Umbilical cord (tissue), 2 donors: ENCODE measurements around the gene CASP10. TPM values are rescaled to one million over a fixed set of nuclear protein-coding genes. Genes with fewer than 3 reads are reported as not detected.
"Not testable (repeated sequence)": the region's sequence is repeated elsewhere in the genome, so short reads cannot be mapped to it uniquely, and the experiment has no call there.

Source experiments
- DNase-seq: peaks from one replicate; pipeline ENCODE4 v3.0.0-alpha.2; 2015; ENCODE audit warnings: low spot score
- total RNA-seq: library from RNA; depleted of rRNA; stranded (reverse); fragments of >200 nt; gene quantifications from one replicate; pipeline ENCODE4 v1.2.3, GENCODE V29; 2014; ENCODE audit warnings: low replicate concordance; ENCODE audit not compliant: insufficient read depth

The CASP10 gene, protein sequence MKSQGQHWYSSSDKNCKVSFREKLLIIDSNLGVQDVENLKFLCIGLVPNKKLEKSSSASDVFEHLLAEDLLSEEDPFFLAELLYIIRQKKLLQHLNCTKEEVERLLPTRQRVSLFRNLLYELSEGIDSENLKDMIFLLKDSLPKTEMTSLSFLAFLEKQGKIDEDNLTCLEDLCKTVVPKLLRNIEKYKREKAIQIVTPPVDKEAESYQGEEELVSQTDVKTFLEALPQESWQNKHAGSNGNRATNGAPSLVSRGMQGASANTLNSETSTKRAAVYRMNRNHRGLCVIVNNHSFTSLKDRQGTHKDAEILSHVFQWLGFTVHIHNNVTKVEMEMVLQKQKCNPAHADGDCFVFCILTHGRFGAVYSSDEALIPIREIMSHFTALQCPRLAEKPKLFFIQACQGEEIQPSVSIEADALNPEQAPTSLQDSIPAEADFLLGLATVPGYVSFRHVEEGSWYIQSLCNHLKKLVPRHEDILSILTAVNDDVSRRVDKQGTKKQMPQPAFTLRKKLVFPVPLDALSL
- 3.4 TPM for total RNA-seq

DNA sequence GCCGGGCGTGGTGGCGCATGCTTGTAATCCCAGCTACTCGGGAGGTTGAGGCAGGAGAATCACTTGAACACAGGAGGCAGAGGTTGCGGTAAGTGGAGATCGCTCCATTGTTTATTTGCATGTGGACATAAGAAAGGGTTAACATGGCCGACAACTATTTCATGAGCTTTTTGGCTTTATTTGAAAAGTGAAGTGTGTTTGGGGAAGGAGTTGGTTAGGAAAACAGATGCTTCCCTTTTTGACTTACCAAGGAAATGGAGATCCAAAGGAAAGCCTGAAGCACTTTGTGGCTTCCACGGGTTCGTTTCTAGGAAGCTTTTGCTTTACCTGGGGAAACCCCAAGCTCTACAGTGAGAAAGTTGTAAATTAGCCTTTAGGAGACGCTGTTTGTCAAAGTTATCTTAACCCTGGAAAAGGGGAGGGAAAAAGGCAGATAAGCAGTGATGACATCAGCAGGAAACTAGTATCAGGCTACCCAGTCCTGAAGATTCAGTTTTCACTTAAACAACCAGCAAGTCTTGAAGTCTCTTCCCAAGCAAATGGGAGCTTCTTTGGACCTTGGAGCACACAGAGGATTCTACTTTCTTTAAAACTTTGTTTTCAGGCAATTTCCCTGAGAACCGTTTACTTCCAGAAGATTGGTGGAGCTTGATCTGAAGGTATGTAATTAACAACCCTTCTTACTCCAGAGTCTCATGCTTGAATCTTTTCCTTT lies at the start of gene CASP10:
TSS of gene CASP10 (plus strand) at position 492 of the 715 bp plus-strand sequence. CDS start 2,637 bp downstream, outside the sequence.
- DNase-seq, result peak; percentile 59

DNA sequence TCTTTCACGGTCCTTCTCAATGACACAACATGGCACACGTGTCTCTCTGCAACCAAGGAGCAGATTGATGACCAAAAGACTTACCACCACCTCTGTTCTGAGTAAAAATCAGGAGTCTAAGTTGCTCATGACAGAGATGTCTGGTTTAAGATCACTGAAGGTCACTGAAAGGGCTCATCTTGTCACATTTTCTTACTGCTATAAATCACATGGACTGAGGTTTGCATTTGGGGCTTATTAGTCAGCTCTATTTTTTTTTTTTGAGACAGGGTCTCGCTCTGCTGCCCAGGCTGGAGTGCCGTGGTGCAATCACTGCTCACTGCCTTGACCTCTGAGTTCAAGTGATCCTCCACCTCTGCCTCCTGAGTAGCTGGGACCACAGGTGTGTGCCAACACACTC lies 47.6 kb upstream of the CASP10 start:
- no peak for DNase-seq

DNA sequence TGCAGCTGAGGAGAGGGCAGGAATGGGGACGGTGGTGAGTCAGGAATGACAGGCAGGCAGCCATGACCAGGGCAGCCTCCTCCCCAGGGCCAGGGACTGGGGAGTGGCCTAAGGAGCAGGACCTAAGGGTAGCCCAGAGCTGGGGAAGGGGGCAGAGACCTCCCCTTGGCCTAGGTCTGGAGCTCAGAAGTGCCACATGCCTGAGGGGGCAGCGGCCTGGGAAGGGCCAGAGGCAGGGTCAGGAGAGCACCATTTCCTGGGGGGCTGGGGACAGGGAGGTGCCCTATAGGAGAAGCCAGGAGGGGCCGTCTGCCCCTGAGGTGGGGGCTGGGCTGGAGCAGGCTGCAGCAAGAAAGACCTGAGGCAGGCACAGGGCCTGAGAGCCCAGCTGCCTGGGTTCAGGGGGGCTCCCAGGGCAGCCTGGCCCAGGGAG lies 46.0 kb upstream of the CASP10 start:
- no peak for DNase-seq

DNA sequence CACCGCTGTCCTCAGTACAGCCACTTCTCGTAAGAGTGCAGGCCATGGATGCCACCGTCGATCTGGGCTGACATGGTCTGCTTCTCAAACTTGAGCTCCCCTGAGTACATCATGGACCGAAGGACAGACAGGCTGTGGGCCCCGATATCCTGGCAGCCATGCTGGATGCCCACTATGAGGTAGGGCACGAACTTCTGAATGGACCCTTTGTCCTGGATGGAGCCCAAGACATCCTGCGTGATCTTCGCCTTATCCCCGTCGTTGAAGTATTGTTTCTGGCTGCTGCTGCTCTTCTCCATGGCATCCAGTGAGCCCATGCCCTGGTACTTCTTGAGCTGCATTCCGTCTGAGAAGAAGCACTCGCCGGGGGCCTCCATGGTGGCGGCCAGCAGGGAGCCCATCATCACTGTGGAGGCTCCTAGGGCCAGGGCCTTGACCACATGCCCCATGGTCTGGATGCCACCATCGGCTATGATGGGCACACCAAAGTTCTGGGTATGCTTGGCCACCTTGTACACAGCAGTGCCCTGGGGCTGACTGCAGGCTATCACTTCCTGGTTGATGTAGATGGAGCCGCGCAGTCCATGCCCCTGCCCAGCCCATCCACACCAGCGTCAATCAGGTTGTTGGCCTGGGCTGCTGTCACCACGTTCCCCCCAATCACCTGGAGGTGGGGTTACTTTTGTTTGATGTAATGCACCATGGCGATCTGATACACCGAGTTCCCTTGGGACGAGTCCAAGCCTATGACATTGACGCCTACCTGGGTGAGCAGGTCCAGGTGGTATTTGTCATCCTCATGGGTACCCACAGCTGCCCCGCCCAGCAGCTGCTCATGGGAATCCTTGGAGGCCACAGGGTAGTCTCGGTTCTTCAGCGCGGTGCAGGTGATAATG lies 45.2 kb upstream of the CASP10 start:
- DNase-seq, result no peak

DNA sequence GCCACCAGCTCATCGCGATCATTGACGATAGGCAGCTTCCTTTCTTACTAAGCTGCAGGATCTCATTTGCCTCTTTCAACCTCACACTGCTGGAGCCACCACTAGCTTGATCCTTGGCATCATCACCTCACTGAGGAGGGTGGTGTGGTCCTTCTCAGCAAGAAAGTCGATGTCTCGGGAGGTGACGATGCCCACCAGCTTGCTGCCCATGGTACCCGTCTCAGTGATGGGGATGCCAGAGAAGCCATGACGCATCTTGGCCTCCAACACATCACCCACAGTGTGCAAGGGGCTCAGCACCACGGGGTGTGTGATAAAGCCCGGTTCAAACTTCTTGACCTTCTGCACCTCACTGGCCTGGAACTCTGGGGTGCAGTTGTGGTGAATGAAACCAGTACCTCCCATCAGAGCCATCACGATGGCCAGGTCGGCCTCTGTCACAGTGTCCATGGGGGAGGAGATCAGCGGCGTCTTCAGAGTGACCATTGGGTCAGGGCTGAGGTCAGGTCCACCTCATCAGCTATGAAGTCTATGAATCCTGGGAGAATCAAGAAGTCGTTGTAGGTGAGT lies 44.5 kb upstream of the CASP10 start:
- no peak for DNase-seq

DNA sequence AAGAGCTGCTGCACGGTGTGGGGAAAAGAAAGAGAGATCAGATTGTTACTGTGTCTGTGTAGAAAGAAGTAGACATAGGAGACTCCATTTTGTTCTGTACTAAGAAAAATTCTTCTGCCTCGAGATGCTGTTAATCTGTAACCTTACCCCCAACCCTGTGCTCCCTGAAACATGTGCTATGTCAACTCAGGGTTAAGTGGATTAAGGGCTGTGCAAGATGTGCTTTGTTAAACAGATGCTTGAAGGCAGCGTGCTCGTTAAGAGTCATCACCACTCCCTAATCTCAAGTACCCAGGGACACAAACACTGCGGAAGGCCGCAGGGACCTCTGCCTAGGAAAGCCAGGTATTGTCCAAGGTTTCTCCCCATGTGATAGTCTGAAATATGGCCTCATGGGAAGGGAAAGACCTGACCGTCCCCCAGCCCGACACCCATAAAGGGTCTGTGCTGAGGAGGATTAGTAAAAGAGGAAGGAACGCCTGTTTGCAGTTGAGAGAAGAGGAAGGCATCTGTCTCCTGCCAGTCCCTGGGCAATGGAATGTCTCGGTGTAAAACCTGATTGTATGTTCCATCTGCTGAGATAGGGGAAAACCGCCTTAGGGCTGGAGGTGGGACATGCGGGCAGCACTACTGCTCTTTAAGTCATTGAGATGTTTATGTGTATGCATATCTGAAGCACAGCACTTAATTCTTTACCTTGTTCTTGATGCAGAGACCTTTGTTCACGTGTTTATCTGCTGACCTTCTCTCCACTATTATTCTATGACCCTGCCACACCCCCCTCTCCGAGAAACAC lies 43.8 kb upstream of the CASP10 start:
- not testable (repeated sequence) for DNase-seq

DNA sequence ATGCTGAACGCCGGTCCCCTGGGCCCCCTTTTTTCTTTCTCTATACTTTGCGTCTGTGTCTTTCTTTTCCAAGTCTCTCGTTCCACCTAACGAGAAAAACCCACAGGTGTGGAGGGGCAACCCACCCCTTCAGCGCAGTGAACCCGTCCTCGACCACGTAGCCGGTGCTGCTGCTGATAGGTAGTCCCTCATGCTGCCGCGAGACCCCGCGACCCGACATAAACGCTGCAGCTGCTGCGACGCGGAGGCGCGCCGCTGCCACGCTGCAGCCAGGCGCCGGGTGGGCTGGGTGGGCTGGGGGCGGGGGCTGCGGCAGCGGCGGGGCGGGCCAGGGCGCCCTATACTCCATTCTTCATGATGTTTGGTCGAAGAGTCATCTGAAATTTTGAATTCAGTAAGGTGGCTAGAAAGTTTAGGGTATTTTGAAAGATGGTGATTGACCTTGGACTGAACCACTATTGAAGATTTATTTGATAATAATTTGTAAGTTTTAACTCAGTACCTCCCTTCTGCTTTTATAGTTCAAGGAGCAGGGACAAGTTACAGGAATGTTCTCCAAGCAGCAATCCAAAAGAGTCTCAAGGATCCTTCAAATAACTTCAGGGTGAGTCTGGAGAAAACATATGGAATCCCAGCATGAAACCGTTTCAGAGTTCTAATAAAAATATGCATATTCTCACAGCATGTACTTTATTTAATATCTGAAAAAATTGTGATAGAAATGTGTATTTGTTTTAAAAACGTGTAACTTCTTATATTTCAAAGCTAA lies 42.9 kb upstream of the CASP10 start:
- no peak for DNase-seq

DNA sequence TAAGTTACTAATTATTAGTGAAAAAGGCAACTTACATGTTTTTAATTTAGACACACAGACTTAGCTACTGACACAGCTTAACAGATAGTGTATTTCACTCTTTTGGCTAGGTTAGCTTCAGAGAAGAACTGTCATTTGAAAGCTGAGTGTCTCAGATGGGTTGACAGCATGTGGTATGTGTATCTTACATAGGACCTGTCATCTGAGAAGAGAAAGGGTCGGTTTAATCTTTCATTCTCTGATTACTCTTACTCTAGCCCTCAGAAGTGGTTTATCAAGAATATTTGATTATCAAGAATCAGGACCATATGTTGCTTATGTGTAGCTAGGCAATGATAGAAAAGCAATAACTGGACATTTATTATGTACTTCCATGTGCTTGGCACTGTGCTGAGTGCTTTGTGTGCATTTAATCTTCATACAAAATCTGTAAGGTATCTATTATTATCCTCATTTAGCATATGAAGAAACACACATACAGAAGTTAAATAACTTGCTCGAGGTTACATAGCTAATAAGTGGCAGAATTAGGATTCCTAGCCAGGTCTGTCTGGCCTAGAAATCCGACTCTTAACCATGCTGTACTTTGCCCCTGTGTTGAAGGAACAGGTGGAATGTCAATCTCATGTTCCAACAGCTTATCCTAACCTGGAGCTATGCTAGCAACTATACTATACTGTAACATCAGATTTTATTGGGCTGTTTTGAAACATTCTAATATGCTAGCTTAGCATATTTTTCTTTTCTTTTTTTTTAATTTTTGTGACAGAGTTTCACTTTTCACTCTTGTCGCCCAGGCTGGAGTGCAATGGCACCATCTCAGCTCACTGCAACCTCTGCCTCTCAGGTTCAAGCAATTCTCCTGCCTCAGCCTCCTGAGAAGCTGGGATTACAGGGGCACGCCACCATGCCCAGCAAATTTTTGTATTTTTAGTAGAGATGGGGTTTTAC lies 38.6 kb upstream of the CASP10 start:
- no peak for DNase-seq

DNA sequence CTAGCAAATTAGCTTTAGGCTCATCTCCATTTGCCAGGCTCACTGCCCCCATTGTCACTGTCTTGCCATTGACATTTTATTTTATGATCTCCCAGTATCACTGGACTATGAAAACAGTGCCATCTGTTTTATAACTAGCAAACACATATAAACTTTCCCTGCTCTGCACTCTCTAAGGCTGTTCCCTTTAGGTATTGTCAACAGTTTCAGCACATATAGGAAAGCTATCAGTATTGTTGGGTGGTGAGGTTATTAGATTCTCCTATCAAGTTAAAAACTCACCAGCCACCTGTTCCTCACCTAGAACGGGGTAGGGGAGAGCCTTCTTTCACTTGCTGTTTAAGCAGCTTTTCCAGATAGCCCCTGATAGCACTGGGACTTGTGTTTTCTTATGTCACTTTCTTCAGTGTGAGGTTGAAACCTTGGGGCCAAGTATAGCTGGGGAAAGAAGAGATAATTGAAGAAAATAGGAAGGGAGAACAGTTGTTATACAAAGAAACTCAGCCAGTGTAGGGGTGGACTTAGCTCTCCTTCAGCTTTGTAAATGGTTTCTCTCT lies 34.4 kb upstream of the CASP10 start:
- DNase-seq, result no peak

DNA sequence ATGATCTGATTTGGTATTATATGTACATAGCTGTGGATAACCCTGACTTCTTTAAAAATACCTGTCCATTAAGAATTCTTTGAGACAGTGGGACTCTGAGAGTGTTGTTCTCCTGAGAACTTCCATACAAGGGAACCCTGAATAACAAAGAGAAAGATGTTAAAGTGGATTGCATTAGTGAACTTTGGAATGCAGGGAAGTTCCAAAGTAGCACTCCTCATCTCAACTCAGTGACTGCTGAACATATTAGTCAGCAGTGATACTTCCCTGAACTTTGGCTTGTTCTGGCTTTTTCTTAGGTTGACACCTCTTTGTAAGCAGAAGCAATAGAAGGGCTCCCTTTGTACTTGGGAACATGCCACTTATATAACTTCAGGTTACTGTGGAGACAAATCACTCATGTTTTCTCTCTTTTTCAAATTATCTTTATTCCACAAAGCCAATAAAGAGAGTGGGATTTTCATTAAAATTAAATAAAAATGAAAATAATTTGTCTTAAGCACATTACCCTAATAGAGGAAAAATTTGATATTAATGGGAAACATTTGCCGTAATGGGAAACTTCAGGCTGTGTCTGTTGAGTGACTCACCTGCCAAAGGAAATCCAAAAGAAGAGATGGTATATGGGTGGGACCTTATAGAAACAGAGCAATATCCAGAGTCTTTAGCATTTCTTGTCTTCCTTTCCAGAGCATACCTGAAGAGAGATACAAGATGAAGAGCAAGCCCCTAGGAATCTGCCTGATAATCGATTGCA lies 33.7 kb upstream of the CASP10 start:
- no peak for DNase-seq

DNA sequence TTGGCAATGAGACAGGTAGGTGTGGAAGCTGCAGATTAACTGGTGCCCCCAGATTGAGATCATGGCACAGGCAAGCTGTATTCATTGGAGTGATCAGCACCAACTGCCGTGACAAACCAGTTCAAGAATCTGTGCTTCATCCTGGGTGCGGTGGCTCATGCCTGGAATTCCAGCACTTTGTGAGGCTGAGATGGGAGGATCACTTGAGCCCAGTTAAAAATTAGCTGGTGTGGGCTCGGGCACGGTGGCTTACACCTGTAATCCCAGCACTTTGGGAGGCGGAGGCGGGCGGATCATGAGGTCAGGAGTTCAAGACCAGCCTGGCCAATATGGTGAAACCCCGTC lies 33.1 kb upstream of the CASP10 start:
- DNase-seq, result not testable (repeated sequence)

DNA sequence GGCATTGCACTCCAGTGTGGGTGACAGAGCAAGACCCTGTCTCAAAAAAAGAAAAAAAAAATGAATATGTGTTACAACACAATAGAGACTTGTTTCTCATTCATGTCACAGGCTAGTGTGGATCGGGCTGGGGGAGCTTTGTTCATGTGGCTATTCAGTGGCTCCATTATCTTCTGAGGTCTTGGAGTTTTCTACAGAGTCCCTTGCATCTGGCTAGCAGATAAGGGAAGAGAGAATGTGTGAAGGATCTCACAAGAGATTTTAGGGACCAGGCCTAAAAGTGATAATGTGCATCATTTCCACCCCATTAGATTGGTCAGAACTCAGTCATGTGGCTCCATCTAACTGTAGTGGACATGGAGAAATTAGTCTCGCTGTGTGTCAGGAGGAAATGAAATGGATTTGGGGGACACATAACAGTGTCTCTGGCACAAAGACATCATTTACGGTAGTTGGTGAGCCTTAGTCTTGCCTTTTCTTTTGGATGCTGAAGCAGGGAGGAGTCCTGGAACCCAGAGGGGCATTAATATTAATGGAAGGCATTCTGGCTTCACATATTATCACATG lies 32.4 kb upstream of the CASP10 start:
- no peak for DNase-seq

DNA sequence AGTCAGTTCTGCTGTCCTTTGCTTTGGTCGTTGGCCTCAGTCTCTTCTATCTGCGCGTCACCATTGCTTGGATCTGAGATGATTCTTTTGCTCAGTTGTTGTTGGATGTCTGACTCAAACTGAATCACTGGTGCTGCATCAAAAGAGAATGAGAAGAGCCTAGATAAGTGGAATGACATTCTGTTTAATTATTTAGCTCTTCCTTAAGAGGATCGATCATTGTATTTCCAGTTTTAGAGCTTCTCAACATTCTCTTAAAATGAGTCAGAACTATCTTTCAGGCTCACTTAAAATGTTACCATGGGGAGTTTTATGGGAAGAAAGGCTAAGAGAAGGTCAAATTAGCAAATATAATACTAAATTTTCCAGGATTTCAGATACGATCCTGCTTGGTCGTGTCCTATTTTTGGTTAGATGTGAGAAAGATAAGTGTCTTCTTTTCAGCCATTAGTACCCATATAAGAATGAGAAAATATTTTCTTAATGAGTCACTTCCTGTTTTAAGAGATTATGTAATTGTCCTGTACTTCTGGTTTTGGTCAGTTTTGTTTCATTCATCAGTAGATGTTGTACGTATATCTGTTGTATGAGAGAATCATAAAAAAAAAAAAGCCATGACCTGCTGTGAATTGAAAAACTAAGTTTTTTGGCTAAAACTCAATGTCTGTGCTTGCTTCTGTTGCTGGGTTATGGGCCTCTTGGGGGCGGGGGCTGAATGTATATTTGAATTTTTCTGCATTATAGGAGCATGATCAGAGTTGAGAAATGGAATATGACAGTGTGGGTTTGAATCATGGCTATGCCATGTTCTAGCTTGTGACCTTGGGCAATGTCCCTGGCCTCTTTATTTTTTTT lies 31.6 kb upstream of the CASP10 start:
- DNase-seq, result no peak

DNA sequence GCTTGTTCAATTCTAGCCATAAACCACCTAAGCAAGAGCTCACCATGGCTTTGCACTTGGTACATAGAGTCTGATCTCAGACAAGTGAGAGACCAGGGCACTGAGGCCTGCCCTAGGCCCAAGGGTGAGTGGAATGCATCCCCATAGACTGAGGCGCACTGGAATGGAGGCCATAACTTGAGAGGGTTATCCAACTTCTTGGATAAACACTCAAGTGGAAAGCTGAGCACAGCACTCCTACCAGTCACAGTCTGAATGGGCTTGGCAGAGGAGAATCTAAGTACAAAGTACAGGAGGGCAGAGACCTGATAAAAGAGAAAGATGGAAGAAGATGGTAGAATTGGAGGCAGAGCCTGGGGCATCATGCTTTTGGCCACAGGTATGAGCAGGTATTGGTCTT lies 30.4 kb upstream of the CASP10 start:
- DNase-seq, result no peak

DNA sequence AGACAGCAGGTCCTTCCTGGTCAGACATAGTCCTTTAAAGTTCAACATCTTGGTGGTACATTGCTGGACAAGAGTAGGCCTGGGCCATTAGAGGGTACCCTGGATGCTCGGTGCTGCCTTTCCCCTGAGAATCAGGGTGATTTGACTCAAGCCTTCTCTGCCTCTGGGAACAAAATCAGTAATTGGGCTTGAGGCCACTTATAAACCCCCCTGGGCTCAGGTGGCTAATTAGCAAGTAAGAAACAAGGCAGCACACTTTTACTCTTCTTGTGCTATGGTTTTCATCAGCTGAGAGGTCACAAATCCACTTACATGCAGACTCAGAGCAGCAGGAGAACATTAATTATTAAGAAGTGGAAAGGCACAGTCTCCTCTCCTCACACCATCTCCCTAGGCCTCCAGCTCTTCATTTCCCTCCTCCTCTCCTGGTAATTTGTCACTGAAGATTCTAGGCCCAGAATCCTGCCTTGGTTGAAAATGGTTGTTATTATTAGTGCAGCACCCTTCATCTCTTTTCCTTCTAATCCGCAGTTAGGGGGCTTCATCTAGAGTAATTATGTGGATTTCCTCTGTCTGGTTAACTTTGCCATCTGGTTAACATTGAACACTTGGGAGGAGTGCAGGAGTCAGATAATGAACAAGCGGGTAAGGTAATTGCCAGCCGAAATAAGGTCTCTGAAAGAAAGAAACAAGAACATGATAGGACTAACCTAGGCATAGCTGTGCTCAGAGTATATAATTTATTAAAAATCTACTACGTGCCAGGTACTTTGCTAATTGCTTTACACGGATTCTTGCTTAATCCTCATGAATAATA lies 29.7 kb upstream of the CASP10 start:
- DNase-seq, result no peak
